GM18870 (cell line): ENCODE data around the gene ARHGAP18.

Experiments
- ATAC-seq: cut with Tn5 transposase; IDR thresholded peaks from one replicate; pipeline ENCODE4 v1.9.1; 2021; ENCODE audit warnings: moderate library complexity; ENCODE audit not compliant: unreplicated experiment

ARHGAP18 gene

GRCh38 chr6:129694036-129694435, 15.9 kb downstream of the ARHGAP18 start:
- no peak for ATAC-seq

GRCh38 chr6:129692467-129692866, 17.5 kb downstream of the ARHGAP18 start:
- no peak for ATAC-seq

- no peak for ATAC-seq
These were observed 18.3 kb downstream of the ARHGAP18 start for GRCh38 chr6:129691709-129692108.

GRCh38 chr6:129691043-129691640, 18.8 kb downstream of the ARHGAP18 start:
- no peak for ATAC-seq

GRCh38 chr6:129686941-129687627, 22.9 kb downstream of the ARHGAP18 start:
- peak; percentile 51 for ATAC-seq

GRCh38 chr6:129685662-129686031, 24.3 kb downstream of the ARHGAP18 start:
- ATAC-seq = no peak

- ATAC-seq = no peak
These were observed 24.9 kb downstream of the ARHGAP18 start for GRCh38 chr6:129684903-129685661.

GRCh38 chr6:129684323-129684884, 25.6 kb downstream of the ARHGAP18 start:
- ATAC-seq = peak; percentile 2

- ATAC-seq = peak; percentile 95
These were observed 26.2 kb downstream of the ARHGAP18 start for GRCh38 chr6:129683601-129684322.

- no peak for ATAC-seq
These were observed 28.1 kb downstream of the ARHGAP18 start for GRCh38 chr6:129681913-129682205.

GRCh38 chr6:129680633-129681032, 29.3 kb downstream of the ARHGAP18 start:
- ATAC-seq = no peak

GRCh38 chr6:129679758-129680157, 30.2 kb downstream of the ARHGAP18 start:
- no peak for ATAC-seq

GRCh38 chr6:129679275-129679674, 30.7 kb downstream of the ARHGAP18 start:
- no peak for ATAC-seq

GRCh38 chr6:129678463-129678862, 31.5 kb downstream of the ARHGAP18 start:
- no peak for ATAC-seq

GRCh38 chr6:129677620-129678325, 32.2 kb downstream of the ARHGAP18 start:
- ATAC-seq = no peak

GRCh38 chr6:129675669-129676472, 34.1 kb downstream of the ARHGAP18 start:
- ATAC-seq = no peak

- no peak for ATAC-seq
These were observed 36.2 kb downstream of the ARHGAP18 start for GRCh38 chr6:129673748-129674147.

- ATAC-seq = peak; percentile 93
These were observed 36.9 kb downstream of the ARHGAP18 start for GRCh38 chr6:129672881-129673631.

GRCh38 chr6:129672341-129672682, 37.7 kb downstream of the ARHGAP18 start:
- peak; percentile 7 for ATAC-seq
